ENCODE measurements around the gene PPIB. TPM values are rescaled to one million over a fixed set of nuclear protein-coding genes. Genes with fewer than 3 reads are reported as not detected.

PPIB gene
- total RNA-seq, result 422 to 430 TPM (median 425 TPM) in 3 replicates

DNA sequence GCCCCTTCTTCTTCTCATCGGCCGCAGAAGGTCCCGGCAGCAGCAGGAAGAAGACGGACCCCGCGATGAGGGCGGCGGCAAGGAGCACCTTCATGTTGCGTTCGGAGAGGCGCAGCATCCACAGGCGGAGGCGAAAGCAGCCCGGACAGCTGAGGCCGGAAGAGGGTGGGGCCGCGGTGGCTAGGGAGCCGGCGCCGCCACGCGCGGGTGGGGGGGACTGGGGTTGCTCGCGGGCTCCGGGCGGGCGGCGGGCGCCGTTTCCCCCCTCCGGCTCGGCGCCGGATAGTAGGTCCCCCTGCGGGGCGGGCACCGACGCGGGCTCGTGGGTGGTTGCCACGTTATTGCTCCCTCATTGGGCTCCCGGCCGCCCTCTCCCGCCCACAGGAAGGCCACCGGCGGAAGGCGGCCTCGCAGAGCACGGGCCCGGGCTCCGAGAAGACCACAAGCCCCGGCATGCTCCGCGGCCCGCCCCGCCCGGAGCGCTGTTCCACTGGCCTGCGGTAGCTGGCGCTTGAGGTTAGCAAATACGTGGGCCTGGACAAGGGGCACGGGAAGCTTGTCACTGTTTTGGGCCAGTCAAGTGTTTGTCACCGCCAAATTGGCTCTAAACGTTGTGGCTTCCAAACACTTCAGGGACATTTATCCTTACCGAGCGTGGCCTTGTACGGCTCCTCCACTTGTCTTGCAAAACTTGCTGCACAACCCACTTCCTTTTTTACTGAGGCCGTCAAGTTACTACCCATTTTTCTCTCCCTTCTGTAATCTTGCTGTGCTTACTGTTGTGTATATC lies at the start of gene PPIB:
PPIB (minus strand) TSS at position 154 of the 790 bp plus-strand sequence; CDS start at position 118, 36 bp downstream.
- no peaks in the 10 kb centered on the region for H3K9me3 Mint-ChIP-seq
- no peaks in the 10 kb centered on the region for H3K27me3 Mint-ChIP-seq (ENCODE audit: low read depth)
- peaks cover 16% of the 10 kb centered on the region for H3K36me3 Mint-ChIP-seq
- DNase-seq (ENCODE audit: low spot score in 2 of 2, unreplicated experiment in 2 of 2), result peak; percentile 92 to 94
- H3K4me1 Mint-ChIP-seq, result peaks cover 29% of the 10 kb centered on the region
- TF ChIP-seq CTCF (IDR thresholded peaks at IDR 0.05; ENCODE audit: unreplicated experiment), result no peak
- peak within 1 kb of the TSS; percentile 88 for H3K4me3 Mint-ChIP-seq
- H3K27ac Mint-ChIP-seq, result peak within 1 kb of the TSS; percentile 93

- no peak overlapping the region for H3K4me3 Mint-ChIP-seq
- no peaks in the 10 kb centered on the region for H3K27me3 Mint-ChIP-seq (ENCODE audit: low read depth)
- H3K9me3 Mint-ChIP-seq, result no peaks in the 10 kb centered on the region
- no peak overlapping the region for H3K27ac Mint-ChIP-seq
- H3K36me3 Mint-ChIP-seq, result peaks cover 9% of the 10 kb centered on the region
- no peak for TF ChIP-seq CTCF (IDR thresholded peaks at IDR 0.05; ENCODE audit: unreplicated experiment)
- peaks cover 1% of the 10 kb centered on the region for H3K4me1 Mint-ChIP-seq
- no peak for DNase-seq (ENCODE audit: low spot score in 2 of 2, unreplicated experiment in 2 of 2)
Measured at GRCh38 chr15:64211696-64212095, 48.9 kb upstream of the PPIB start.

DNA sequence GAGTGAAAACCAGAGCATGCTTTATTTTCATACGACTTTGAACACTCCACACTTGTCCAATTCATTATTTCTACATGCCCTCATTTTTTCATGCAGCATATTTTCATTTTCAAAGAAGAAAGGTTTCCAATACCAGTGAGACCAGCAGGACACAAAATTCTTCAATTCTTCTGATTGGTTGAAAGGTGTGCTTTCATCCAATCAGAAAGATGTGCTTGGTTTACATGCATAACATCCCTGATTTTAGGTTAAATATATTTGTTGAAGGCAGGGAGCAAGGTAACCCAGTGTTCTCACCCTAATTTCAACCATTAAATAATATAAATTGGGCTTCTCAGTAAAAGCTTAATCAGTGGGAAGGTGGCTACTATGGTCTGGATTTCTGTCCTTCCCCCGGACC lies 47.5 kb upstream of the PPIB start:
- no peak for DNase-seq (ENCODE audit: low spot score in 2 of 2, unreplicated experiment in 2 of 2)
- Mint-ChIP-seq H3K36me3 (peaks cover 4% of the 10 kb centered on the region), H3K27ac (no peak overlapping the region), H3K27me3 (ENCODE audit: low read depth) (no peaks in the 10 kb centered on the region), H3K4me3 (no peak overlapping the region), H3K9me3 (no peaks in the 10 kb centered on the region), H3K4me1 (peaks cover 1% of the 10 kb centered on the region)
- TF ChIP-seq CTCF (IDR thresholded peaks at IDR 0.05; ENCODE audit: unreplicated experiment), result no peak

- TF ChIP-seq CTCF (IDR thresholded peaks at IDR 0.05; ENCODE audit: unreplicated experiment), result peak; percentile 61
- Mint-ChIP-seq H3K4me3 (no peak overlapping the region), H3K27ac (no peak overlapping the region), H3K9me3 (no peaks in the 10 kb centered on the region), H3K27me3 (ENCODE audit: low read depth) (no peaks in the 10 kb centered on the region), H3K36me3 (peaks cover 4% of the 10 kb centered on the region), H3K4me1 (peaks cover 1% of the 10 kb centered on the region)
- no peak for DNase-seq (ENCODE audit: low spot score in 2 of 2, unreplicated experiment in 2 of 2)
Measured at GRCh38 chr15:64209680-64210334, 47.0 kb upstream of the PPIB start.

- peaks cover 15% of the 10 kb centered on the region for H3K36me3 Mint-ChIP-seq
Measured at GRCh38 chr15:64205202-64205601, 42.4 kb upstream of the PPIB start.

More at GRCh38 chr15:64205202-64205601, 42.4 kb upstream of the PPIB start:
- peaks cover 1% of the 10 kb centered on the region for H3K4me1 Mint-ChIP-seq
- no peaks in the 10 kb centered on the region for H3K9me3 Mint-ChIP-seq
- TF ChIP-seq CTCF (IDR thresholded peaks at IDR 0.05; ENCODE audit: unreplicated experiment), result no peak
- DNase-seq (ENCODE audit: low spot score in 2 of 2, unreplicated experiment in 2 of 2), result no peak
- H3K27ac Mint-ChIP-seq, result no peak overlapping the region
- no peaks in the 10 kb centered on the region for H3K27me3 Mint-ChIP-seq (ENCODE audit: low read depth)
- no peak overlapping the region for H3K4me3 Mint-ChIP-seq

All from mesothelial cell of epicardium (in vitro differentiated cells).